ENCODE results near the gene CAPN1. TPM values are rescaled to one million over a fixed set of nuclear protein-coding genes. Genes with fewer than 3 reads are reported as not detected.
A peak's percentile ranks its signal among the peaks of the same experiment; 100 is the strongest.

Gene CAPN1
- total and polyA plus RNA-seq, 9 of the 15 experiments (the other 6 are each of a cell fraction or from before 2014, with no cell fraction given) = 3.5 to 199 (median 61.6) TPM

DNA sequence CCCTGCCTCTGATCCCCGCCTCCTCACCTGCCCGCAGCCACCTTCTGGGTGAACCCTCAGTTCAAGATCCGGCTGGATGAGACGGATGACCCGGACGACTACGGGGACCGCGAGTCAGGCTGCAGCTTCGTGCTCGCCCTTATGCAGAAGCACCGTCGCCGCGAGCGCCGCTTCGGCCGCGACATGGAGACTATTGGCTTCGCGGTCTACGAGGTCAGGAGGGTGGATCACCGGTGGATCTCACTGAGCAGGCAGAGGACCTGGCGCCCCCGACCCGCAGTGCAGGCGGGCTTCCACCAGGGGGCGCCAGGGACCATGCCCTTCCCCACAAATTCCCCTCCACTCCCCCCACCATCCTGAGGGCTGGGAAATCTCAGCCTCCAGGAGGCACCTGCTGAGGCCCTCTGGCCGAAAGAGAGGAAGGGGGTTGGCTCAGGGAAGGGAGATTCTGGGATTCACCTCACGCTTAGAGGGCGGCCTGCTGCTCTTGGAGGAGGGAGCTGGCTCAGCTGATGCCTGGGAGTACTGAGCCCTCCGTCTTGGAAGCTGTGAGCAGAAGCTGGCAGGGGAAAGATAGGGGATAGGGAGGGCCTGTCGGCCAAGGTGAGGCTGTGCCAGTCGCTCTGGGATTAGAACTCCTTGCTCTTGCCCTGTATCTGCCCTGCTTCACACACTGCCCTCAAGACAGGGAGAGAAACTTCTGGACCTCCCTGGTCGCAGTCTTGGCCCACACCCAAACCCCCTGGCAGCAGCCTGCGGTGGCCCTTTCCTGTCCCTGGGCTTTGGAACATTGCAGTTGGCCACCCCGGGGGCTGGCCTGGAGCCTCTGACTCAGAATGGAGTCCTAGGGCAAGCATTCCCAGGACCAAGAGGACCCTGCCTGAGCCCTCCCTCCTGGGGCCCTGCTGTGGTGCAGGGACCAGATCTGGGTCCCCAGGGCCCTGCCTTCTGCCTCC is 23.2 kb downstream of the CAPN1 start:
- Histone ChIP-seq H3K9ac (ENCODE audit: insufficient read depth in 1 of 2, low read depth in 2 of 2, low read length in 2 of 2) (peak overlapping the region in 1 of 2 experiments; percentile 61; a peak in 1 of 4 replicates), H3K9me3 (replicated peaks; ENCODE audit: control insufficient read depth, insufficient read depth, low read depth, low read length) (no peaks in the 10 kb centered on the region), H3K4me1 (replicated peaks in 1 of 2; ENCODE audit: control insufficient read depth in 2 of 2, insufficient read depth in 2 of 2, low read length in 2 of 2) (peaks cover 0 to 18% of the 10 kb centered on the region in 2 experiments; a peak in 2 of 5 replicates), H3K4me3 (no peak overlapping the region), H3K27ac (ENCODE audit: extremely low read depth, low read depth, low read length) (no peak overlapping the region), H3K27me3 (ENCODE audit: control insufficient read depth in 2 of 2, insufficient read depth in 2 of 2, low read length in 2 of 2) (no peaks in the 10 kb centered on the region), H3K4me2 (ENCODE audit: insufficient read depth, low read length) (no peak overlapping the region), H3K9me1 (ENCODE audit: control insufficient read depth, insufficient read depth, low read length) (no peaks in the 10 kb centered on the region), H2AFZ (ENCODE audit: low read depth, low read length) (no peak overlapping the region), H3K36me3 (ENCODE audit: control insufficient read depth, insufficient read depth, low read length) (peaks cover 65% of the 10 kb centered on the region), H4K20me1 (replicated peaks; ENCODE audit: control insufficient read depth, insufficient read depth, low read length) (no peaks in the 10 kb centered on the region), H3K79me2 (ENCODE audit: control insufficient read depth, insufficient read depth, low read length) (no peaks in the 10 kb centered on the region)
- intact Hi-C loops (cut with micrococcal nuclease) = loop anchor here (2.0 to 5.0 kb wide), 2 partner anchors 47 to 126 kb away; no protein-coding TSS in a partner anchor
- in situ Hi-C loops (cut with MboI) = no loop called here
- ChIA-PET CTCF (ENCODE audit: low intra/inter-chr PET ratio) (interaction anchor here (0.5 to 2.9 kb wide), 4 partner anchors 49 to 227 kb away, joined by 3 to 19 read pairs (median 6); partner anchors contain the start of gene CDC42EP2), POLR2A (interaction anchor here (0.6 kb wide), 1 partner anchor 85 kb away, joined by 3 read pairs; no protein-coding TSS in a partner anchor)
- DNase-seq (ENCODE audit: extremely low read depth in 1 of 4, low spot score in 3 of 4) (peak; percentile 68 to 91 (median 86)), ATAC-seq (peak; percentile 95), FAIRE-seq (no peak)
- no TSS peak for BruUV-seq (replicated peaks)
- 61% methylated on average over 33 of the region's 38 CpGs for whole genome bisulfite sequencing (ENCODE audit: insufficient coverage, low coverage, missing lambda C conversion rate)
- TF ChIP-seq, protein P1, sequence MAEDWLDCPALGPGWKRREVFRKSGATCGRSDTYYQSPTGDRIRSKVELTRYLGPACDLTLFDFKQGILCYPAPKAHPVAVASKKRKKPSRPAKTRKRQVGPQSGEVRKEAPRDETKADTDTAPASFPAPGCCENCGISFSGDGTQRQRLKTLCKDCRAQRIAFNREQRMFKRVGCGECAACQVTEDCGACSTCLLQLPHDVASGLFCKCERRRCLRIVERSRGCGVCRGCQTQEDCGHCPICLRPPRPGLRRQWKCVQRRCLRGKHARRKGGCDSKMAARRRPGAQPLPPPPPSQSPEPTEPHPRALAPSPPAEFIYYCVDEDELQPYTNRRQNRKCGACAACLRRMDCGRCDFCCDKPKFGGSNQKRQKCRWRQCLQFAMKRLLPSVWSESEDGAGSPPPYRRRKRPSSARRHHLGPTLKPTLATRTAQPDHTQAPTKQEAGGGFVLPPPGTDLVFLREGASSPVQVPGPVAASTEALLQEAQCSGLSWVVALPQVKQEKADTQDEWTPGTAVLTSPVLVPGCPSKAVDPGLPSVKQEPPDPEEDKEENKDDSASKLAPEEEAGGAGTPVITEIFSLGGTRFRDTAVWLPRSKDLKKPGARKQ (CRISPR knock-in tag; IDR thresholded peaks at IDR 0.05) = peak; percentile 65; the same call in 1 of the 2 replicates
- peak; percentile 51; the same call in 1 of the 2 replicates for TF ChIP-seq XRCC5 (IDR thresholded peaks at IDR 0.05; ENCODE audit: low read depth, low read length)
- peak; percentile 24; the same call in 1 of the 2 replicates for TF ChIP-seq NFIC (IDR thresholded peaks at IDR 0.05)
- TF ChIP-seq HNRNPL (IDR thresholded peaks at IDR 0.05; ENCODE audit: low read depth, low read length) = no peak
- TF ChIP-seq RB1 (IDR thresholded peaks at IDR 0.05; ENCODE audit: low read depth) = peak; percentile 72; the same call in 1 of the 2 replicates
- TF ChIP-seq, protein P2, sequence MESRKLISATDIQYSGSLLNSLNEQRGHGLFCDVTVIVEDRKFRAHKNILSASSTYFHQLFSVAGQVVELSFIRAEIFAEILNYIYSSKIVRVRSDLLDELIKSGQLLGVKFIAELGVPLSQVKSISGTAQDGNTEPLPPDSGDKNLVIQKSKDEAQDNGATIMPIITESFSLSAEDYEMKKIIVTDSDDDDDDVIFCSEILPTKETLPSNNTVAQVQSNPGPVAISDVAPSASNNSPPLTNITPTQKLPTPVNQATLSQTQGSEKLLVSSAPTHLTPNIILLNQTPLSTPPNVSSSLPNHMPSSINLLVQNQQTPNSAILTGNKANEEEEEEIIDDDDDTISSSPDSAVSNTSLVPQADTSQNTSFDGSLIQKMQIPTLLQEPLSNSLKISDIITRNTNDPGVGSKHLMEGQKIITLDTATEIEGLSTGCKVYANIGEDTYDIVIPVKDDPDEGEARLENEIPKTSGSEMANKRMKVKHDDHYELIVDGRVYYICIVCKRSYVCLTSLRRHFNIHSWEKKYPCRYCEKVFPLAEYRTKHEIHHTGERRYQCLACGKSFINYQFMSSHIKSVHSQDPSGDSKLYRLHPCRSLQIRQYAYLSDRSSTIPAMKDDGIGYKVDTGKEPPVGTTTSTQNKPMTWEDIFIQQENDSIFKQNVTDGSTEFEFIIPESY (CRISPR knock-in tag; IDR thresholded peaks at IDR 0.05) = peak; percentile 99
- no peak for TF ChIP-seq KAT7 (CRISPR knock-in tag; IDR thresholded peaks at IDR 0.05; ENCODE audit: borderline replicate concordance)
- TF ChIP-seq CC2D1A (IDR thresholded peaks at IDR 0.05) = peak; percentile 64; the same call in 1 of the 2 replicates
- TF ChIP-seq SRSF1 (IDR thresholded peaks at IDR 0.05; ENCODE audit: low read depth, low read length) = no peak
- TF ChIP-seq PHF21A (IDR thresholded peaks at IDR 0.05; ENCODE audit: borderline replicate concordance, low read depth) = peak; percentile 73; the same call in 1 of the 2 replicates
- peak; percentile 70 for TF ChIP-seq FIP1L1 (IDR thresholded peaks at IDR 0.05; ENCODE audit: low read depth, low read length, poor library complexity, severe bottlenecking)
- TF ChIP-seq ATF7 (IDR thresholded peaks at IDR 0.05) = 0 out of 2 replicates have a peak, but pooled peaks have one; percentile 20
- TF ChIP-seq, protein P3, sequence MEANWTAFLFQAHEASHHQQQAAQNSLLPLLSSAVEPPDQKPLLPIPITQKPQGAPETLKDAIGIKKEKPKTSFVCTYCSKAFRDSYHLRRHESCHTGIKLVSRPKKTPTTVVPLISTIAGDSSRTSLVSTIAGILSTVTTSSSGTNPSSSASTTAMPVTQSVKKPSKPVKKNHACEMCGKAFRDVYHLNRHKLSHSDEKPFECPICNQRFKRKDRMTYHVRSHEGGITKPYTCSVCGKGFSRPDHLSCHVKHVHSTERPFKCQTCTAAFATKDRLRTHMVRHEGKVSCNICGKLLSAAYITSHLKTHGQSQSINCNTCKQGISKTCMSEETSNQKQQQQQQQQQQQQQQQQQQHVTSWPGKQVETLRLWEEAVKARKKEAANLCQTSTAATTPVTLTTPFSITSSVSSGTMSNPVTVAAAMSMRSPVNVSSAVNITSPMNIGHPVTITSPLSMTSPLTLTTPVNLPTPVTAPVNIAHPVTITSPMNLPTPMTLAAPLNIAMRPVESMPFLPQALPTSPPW (CRISPR knock-in tag; IDR thresholded peaks at IDR 0.05) = peak; percentile 76
- TF ChIP-seq, protein P4, sequence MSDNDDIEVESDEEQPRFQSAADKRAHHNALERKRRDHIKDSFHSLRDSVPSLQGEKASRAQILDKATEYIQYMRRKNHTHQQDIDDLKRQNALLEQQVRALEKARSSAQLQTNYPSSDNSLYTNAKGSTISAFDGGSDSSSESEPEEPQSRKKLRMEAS (CRISPR knock-in tag; IDR thresholded peaks at IDR 0.05) = peak; percentile 15; the same call in 1 of the 2 replicates

Measured in K562 (cell line).